SK-N-SH (cell line): ENCODE data around the gene NOTCH3. TPM values are rescaled to one million over a fixed set of nuclear protein-coding genes. Genes with fewer than 3 reads are reported as not detected.

Experiments
- CTCF ChIA-PET: fragments of 300-600, 350-600 bp; formaldehyde crosslinking; extraction: SDS; loops from one replicate; lab custom pipeline; 2021; lab: Yijun Ruan, JAX
- POLR2A ChIA-PET: fragments of 350-600 bp; sonication (Branson Sonifier 250); formaldehyde crosslinking; extraction: SDS; loops from one replicate; lab custom pipeline; 2020; ENCODE audit warnings: antibody characterized with exemption, inconsistent platforms; lab: Yijun Ruan, JAX
- DNase-seq: peaks from one replicate; pipeline ENCODE4 v3.0.0; 2012
- H2AFZ ChIP-seq: fragments of 200-600 bp; sonication (generic); 2 replicates; pipeline ENCODE4 v1.8.1; 2016; ENCODE audit warnings: antibody characterized with exemption, mild to moderate bottlenecking, low read depth
- H3F3A ChIP-seq: fragments of 200-600 bp; sonication (generic); replicated peaks from 2 replicates; pipeline ENCODE3; 2016; ENCODE audit warnings: antibody characterized with exemption, mild to moderate bottlenecking; ENCODE audit not compliant: insufficient read depth
- H3K27ac ChIP-seq, 2 experiments: fragments of 200-500 bp in 1 of 2; fragments of 200-600 bp in 1 of 2; sonication (Bioruptor generic) in 1 of 2; sonication (generic), shearing (Covaris generic) in 1 of 2; 2 replicates each; pipeline versions ENCODE4 v1.5.1 to v1.6.1; 2014 to 2016; ENCODE audit warnings: low read depth in 2 of 2, inconsistent platforms in 1 of 2, low read length in 1 of 2, mild to moderate bottlenecking in 1 of 2, mixed read lengths in 1 of 2
- H3K27me3 ChIP-seq: fragments of 200-600 bp; sonication (generic), shearing (Covaris generic); 2 replicates; pipeline ENCODE4 v1.6.1; 2016; ENCODE audit warnings: mixed run types; ENCODE audit not compliant: insufficient read depth
- H3K36me3 ChIP-seq, 2 experiments: fragments of 200-500 bp in 1 of 2; fragments of 200-600 bp in 1 of 2; sonication (Bioruptor generic) in 1 of 2; sonication (generic) in 1 of 2; replicated peaks in 1 of 2; 2 replicates each; pipeline versions ENCODE3 to v1.5.1; 2014 to 2016; ENCODE audit warnings: low read length in 1 of 2, mild to moderate bottlenecking in 1 of 2; ENCODE audit not compliant: insufficient read depth in 2 of 2, control insufficient read depth in 1 of 2
- H3K4me1 ChIP-seq, 2 experiments: fragments of 200-500 bp in 1 of 2; fragments of 200-600 bp in 1 of 2; sonication (Bioruptor generic) in 1 of 2; sonication (generic), shearing (Covaris generic) in 1 of 2; 2 replicates each; pipeline versions ENCODE4 v1.5.1 to v1.6.1; 2014 to 2016; ENCODE audit warnings: low read depth in 1 of 2, low read length in 1 of 2, mixed run types in 1 of 2; ENCODE audit not compliant: insufficient read depth in 2 of 2, control insufficient read depth in 1 of 2
- H3K4me2 ChIP-seq: fragments of 200-600 bp; sonication (generic), shearing (Covaris generic); 2 replicates; pipeline ENCODE4 v1.6.1; 2017; ENCODE audit warnings: mixed run types
- H3K4me3 ChIP-seq, 2 experiments: fragments of 200-500 bp in 1 of 2; fragments of 200-600 bp in 1 of 2; sonication (Bioruptor generic) in 1 of 2; sonication (generic), shearing (Covaris generic) in 1 of 2; 2 replicates each; pipeline versions ENCODE4 v1.5.1 to v1.8.1; 2014 to 2016; ENCODE audit warnings: low read depth in 2 of 2, inconsistent platforms in 1 of 2, low read length in 1 of 2, mild to moderate bottlenecking in 1 of 2, mixed read lengths in 1 of 2, moderate library complexity in 1 of 2
- H3K79me2 ChIP-seq: fragments of 200-600 bp; sonication (generic); 2 replicates; pipeline ENCODE4 v1.8.1; 2017; ENCODE audit warnings: mild to moderate bottlenecking; ENCODE audit not compliant: insufficient read depth
- H3K9ac ChIP-seq: fragments of 200-600 bp; sonication (generic); 2 replicates; pipeline ENCODE4 v1.6.1; 2017; ENCODE audit warnings: mixed run types
- H3K9me2 ChIP-seq: fragments of 200-600 bp; sonication (generic); 2 replicates; pipeline ENCODE4 v1.6.1; 2017; ENCODE audit warnings: mixed run types
- H3K9me3 ChIP-seq: fragments of 200-600 bp; sonication (generic); 2 replicates; pipeline ENCODE4 v1.6.1; 2017; ENCODE audit warnings: mixed run types, mild to moderate bottlenecking, moderate library complexity
- H4K20me1 ChIP-seq: fragments of 200-600 bp; sonication (generic); 2 replicates; pipeline ENCODE4 v1.6.1; 2017; ENCODE audit warnings: mild to moderate bottlenecking, mixed run types; ENCODE audit not compliant: insufficient read depth
- CHD2 ChIP-seq: fragments of 150-350 bp; IDR thresholded peaks from 2 replicates; pipeline ENCODE4 v1.6.1; 2018; ENCODE audit warnings: low read length; ENCODE audit not compliant: partially characterized antibody
- EP300 ChIP-seq, 2 experiments: IDR thresholded peaks; 2 replicates each; pipeline versions ENCODE4 v1.4.0 to v1.6.1; 2012; ENCODE audit warnings: borderline replicate concordance in 1 of 2, low read depth in 1 of 2, low read length in 1 of 2
- FOXJ3 ChIP-seq: sonication (generic); formaldehyde crosslinking; IDR thresholded peaks from 2 replicates; pipeline ENCODE4 v1.5.1; 2020; ENCODE audit warnings: mild to moderate bottlenecking, missing genetic modification reagents
- JUND ChIP-seq: IDR thresholded peaks from 2 replicates; pipeline ENCODE4 v1.4.0; 2012
- MAX ChIP-seq: IDR thresholded peaks from 2 replicates; pipeline ENCODE4 v1.4.0; 2012; ENCODE audit warnings: low read depth
- MEF2A ChIP-seq: IDR thresholded peaks from 2 replicates; pipeline ENCODE4 v1.4.0; 2012; ENCODE audit warnings: low read depth, borderline replicate concordance
- RCOR1 ChIP-seq: fragments of 150-350 bp; IDR thresholded peaks from 2 replicates; pipeline ENCODE4 v1.6.1; 2017; ENCODE audit warnings: antibody characterized with exemption, low read length
- TAF1 ChIP-seq: IDR thresholded peaks from 2 replicates; pipeline ENCODE4 v1.6.1; 2012; ENCODE audit warnings: low read depth, mild to moderate bottlenecking, low read length, moderate library complexity, borderline replicate concordance
- ZBTB33 ChIP-seq: IDR thresholded peaks from 2 replicates; pipeline ENCODE4 v1.4.0; 2012; ENCODE audit warnings: low read depth, borderline replicate concordance
- WGBS: methylation state at CpG from one replicate; pipeline ENCODE4 v1.1.6; 2017; ENCODE audit warnings: low lambda C conversion rate; 5-methylcytosine and 5-hydroxymethylcytosine counted together
- polyA plus RNA-seq, 3 experiments: library from polyadenylated mRNA; depleted of rRNA; stranded (reverse); fragments of >200 nt; gene quantifications; 2 replicates each; pipeline ENCODE4 v1.2.3, GENCODE V29; 2012
- TF ChIP-seq, protein P1 (sequence below): fragments of 200-600 bp; sonication (generic); IDR thresholded peaks from 2 replicates; pipeline ENCODE4 v1.6.1; 2017; ENCODE audit warnings: antibody characterized with exemption, mild to moderate bottlenecking, moderate library complexity

Gene NOTCH3
- polyA plus RNA-seq, 1 of the 3 experiments (the other 2 are of a cell fraction), result 7.0 TPM

- no peak for DNase-seq
- no peaks in the 10 kb centered on the region for H3K9me3 ChIP-seq
- no peaks in the 10 kb centered on the region for H3K27me3 ChIP-seq
- H3K9ac ChIP-seq, result no peak overlapping the region
- no peaks in the 10 kb centered on the region for H4K20me1 ChIP-seq
- H3K4me2 ChIP-seq, result no peak overlapping the region
- no peaks in the 10 kb centered on the region for H3K9me2 ChIP-seq
- H3K4me3 ChIP-seq, result no peak overlapping the region
- no peaks in the 10 kb centered on the region for H3K79me2 ChIP-seq
- no peak overlapping the region for H2AFZ ChIP-seq
- H3K27ac ChIP-seq, result no peak overlapping the region
- ChIA-PET POLR2A (no interaction called here), CTCF (interaction anchor here (0.8 kb wide), 1 partner anchor 14 kb away, joined by 3 read pairs; no protein-coding TSS in a partner anchor)
- peaks cover 5 to 9% of the 10 kb centered on the region in 2 experiments; a peak in 3 of 4 replicates for H3K4me1 ChIP-seq
- H3K36me3 ChIP-seq, result no peaks in the 10 kb centered on the region
- 96% methylated on average over 6 of the region's 6 CpGs for whole genome bisulfite sequencing
- peaks cover 5% of the 10 kb centered on the region for H3F3A ChIP-seq
- TF ChIP-seq EP300 (IDR thresholded peaks at IDR 0.05; ENCODE audit: borderline replicate concordance in 1 of 2, low read depth in 1 of 2, low read length in 1 of 2) (no peak), MAX (no peak), TAF1 (no peak)
These were observed 20.0 kb upstream of the NOTCH3 start for GRCh38 chr19:15220833-15221232.

DNA sequence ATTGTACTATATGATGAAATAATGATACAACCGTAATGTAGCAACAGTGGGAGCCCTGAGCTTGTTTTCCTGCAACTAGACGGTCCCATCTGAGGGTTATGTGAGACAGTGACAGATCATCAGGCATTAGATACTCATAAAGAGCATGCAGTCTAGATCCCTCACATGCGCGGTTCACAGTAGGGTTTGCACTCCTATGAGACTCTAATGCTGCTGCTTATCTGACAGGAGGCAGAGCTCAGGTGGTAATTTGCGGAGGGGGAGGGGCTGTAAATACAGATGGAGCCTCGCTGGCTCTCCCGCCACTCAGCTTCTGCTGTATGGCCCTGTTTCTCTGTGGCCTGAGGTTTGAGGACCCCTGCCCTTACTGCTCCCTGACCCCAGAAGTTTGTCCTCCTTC is 17.7 kb upstream of the NOTCH3 start:
- no peaks in the 10 kb centered on the region for H3F3A ChIP-seq
- no peak overlapping the region for H3K4me2 ChIP-seq
- no peak overlapping the region for H2AFZ ChIP-seq
- no peaks in the 10 kb centered on the region for H4K20me1 ChIP-seq
- TF ChIP-seq ZBTB33 (no peak), JUND (no peak), FOXJ3 (CRISPR knock-in tag) (no peak), CHD2 (no peak), MEF2A (no peak), RCOR1 (no peak)
- TF ChIP-seq, protein P1, sequence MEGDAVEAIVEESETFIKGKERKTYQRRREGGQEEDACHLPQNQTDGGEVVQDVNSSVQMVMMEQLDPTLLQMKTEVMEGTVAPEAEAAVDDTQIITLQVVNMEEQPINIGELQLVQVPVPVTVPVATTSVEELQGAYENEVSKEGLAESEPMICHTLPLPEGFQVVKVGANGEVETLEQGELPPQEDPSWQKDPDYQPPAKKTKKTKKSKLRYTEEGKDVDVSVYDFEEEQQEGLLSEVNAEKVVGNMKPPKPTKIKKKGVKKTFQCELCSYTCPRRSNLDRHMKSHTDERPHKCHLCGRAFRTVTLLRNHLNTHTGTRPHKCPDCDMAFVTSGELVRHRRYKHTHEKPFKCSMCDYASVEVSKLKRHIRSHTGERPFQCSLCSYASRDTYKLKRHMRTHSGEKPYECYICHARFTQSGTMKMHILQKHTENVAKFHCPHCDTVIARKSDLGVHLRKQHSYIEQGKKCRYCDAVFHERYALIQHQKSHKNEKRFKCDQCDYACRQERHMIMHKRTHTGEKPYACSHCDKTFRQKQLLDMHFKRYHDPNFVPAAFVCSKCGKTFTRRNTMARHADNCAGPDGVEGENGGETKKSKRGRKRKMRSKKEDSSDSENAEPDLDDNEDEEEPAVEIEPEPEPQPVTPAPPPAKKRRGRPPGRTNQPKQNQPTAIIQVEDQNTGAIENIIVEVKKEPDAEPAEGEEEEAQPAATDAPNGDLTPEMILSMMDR, result no peak
- H3K36me3 ChIP-seq, result no peaks in the 10 kb centered on the region
- no peaks in the 10 kb centered on the region for H3K79me2 ChIP-seq
- no peaks in the 10 kb centered on the region for H3K27me3 ChIP-seq
- 89% methylated on average over 4 of the region's 7 CpGs for WGBS
- no peak overlapping the region for H3K4me3 ChIP-seq
- H3K4me1 ChIP-seq, result peaks cover 5 to 6% of the 10 kb centered on the region in 2 experiments; a peak in 3 of 4 replicates
- H3K9me3 ChIP-seq, result no peaks in the 10 kb centered on the region
- no peaks in the 10 kb centered on the region for H3K9me2 ChIP-seq
- DNase-seq, result no peak
- ChIA-PET POLR2A (no interaction called here), CTCF (no interaction called here)
- H3K9ac ChIP-seq, result no peak overlapping the region
- no peak overlapping the region for H3K27ac ChIP-seq
